ENCODE results near the gene RPGRIP1L. TPM values are rescaled to one million over a fixed set of nuclear protein-coding genes. Genes with fewer than 3 reads are reported as not detected.

RPGRIP1L gene
- polyA plus RNA-seq, 1 donor: 6.4 TPM

- Histone ChIP-seq H3K27ac (ENCODE audit: low read length) (no peak overlapping the region), H3K4me1 (ENCODE audit: control insufficient read depth, insufficient read depth, low read length) (no peaks in the 10 kb centered on the region), H3K9me3 (ENCODE audit: control insufficient read depth, low read depth, low read length) (no peaks in the 10 kb centered on the region), H3K4me3 (ENCODE audit: low read length) (no peak overlapping the region), H3K27me3 (ENCODE audit: control insufficient read depth, insufficient read depth, low read length) (no peaks in the 10 kb centered on the region), H3K36me3 (ENCODE audit: control insufficient read depth, insufficient read depth, low read length) (no peaks in the 10 kb centered on the region)
- no peak for DNase-seq
Measured at GRCh38 chr16:53740476-53740875, 36.8 kb upstream of the RPGRIP1L start.

- Histone ChIP-seq H3K27ac (ENCODE audit: low read length) (no peak overlapping the region), H3K4me3 (ENCODE audit: low read length) (no peak overlapping the region), H3K4me1 (ENCODE audit: control insufficient read depth, insufficient read depth, low read length) (no peaks in the 10 kb centered on the region), H3K36me3 (ENCODE audit: control insufficient read depth, insufficient read depth, low read length) (no peaks in the 10 kb centered on the region), H3K9me3 (ENCODE audit: control insufficient read depth, low read depth, low read length) (no peaks in the 10 kb centered on the region), H3K27me3 (ENCODE audit: control insufficient read depth, insufficient read depth, low read length) (peaks cover 3% of the 10 kb centered on the region)
- WGBS (ENCODE audit: insufficient coverage, low lambda C conversion rate): no CpG with 5 or more reads among the region's 5 CpGs
- DNase-seq: no peak
Measured at GRCh38 chr16:53737552-53737951, 33.9 kb upstream of the RPGRIP1L start.

GRCh38 chr16:53736297-53736696, 32.6 kb upstream of the RPGRIP1L start:
- DNase-seq: no peak
- H3K4me1 ChIP-seq (ENCODE audit: control insufficient read depth, insufficient read depth, low read length): no peaks in the 10 kb centered on the region
- no peaks in the 10 kb centered on the region for H3K36me3 ChIP-seq (ENCODE audit: control insufficient read depth, insufficient read depth, low read length)
- H3K27ac ChIP-seq (ENCODE audit: low read length): no peak overlapping the region
- H3K27me3 ChIP-seq (ENCODE audit: control insufficient read depth, insufficient read depth, low read length): peaks cover 3% of the 10 kb centered on the region
- no peak overlapping the region for H3K4me3 ChIP-seq (ENCODE audit: low read length)
- no peaks in the 10 kb centered on the region for H3K9me3 ChIP-seq (ENCODE audit: control insufficient read depth, low read depth, low read length)
- 100% methylated on average over 1 of the region's 3 CpGs for WGBS (ENCODE audit: insufficient coverage, low lambda C conversion rate)

GRCh38 chr16:53734908-53735307, 31.2 kb upstream of the RPGRIP1L start:
- Histone ChIP-seq H3K4me3 (ENCODE audit: low read length) (no peak overlapping the region), H3K27me3 (ENCODE audit: control insufficient read depth, insufficient read depth, low read length) (peaks cover 3% of the 10 kb centered on the region), H3K27ac (ENCODE audit: low read length) (no peak overlapping the region), H3K36me3 (ENCODE audit: control insufficient read depth, insufficient read depth, low read length) (no peaks in the 10 kb centered on the region), H3K9me3 (ENCODE audit: control insufficient read depth, low read depth, low read length) (no peaks in the 10 kb centered on the region), H3K4me1 (ENCODE audit: control insufficient read depth, insufficient read depth, low read length) (no peaks in the 10 kb centered on the region)
- no peak for DNase-seq
- WGBS (ENCODE audit: insufficient coverage, low lambda C conversion rate): no CpG with 5 or more reads among the region's 2 CpGs

- 30% methylated on average over 1 of the region's 4 CpGs for WGBS (ENCODE audit: insufficient coverage, low lambda C conversion rate)
- Histone ChIP-seq H3K27me3 (ENCODE audit: control insufficient read depth, insufficient read depth, low read length) (peaks cover 3% of the 10 kb centered on the region), H3K36me3 (ENCODE audit: control insufficient read depth, insufficient read depth, low read length) (no peaks in the 10 kb centered on the region), H3K4me3 (ENCODE audit: low read length) (no peak overlapping the region), H3K27ac (ENCODE audit: low read length) (no peak overlapping the region), H3K4me1 (ENCODE audit: control insufficient read depth, insufficient read depth, low read length) (no peaks in the 10 kb centered on the region), H3K9me3 (ENCODE audit: control insufficient read depth, low read depth, low read length) (no peaks in the 10 kb centered on the region)
- peak in 1 of 2 donors; percentile 44 for DNase-seq
Measured at GRCh38 chr16:53732296-53732929, 28.8 kb upstream of the RPGRIP1L start.

GRCh38 chr16:53730693-53731092, 27.0 kb upstream of the RPGRIP1L start:
- peaks cover 3% of the 10 kb centered on the region for H3K27me3 ChIP-seq (ENCODE audit: control insufficient read depth, insufficient read depth, low read length)
- H3K4me3 ChIP-seq (ENCODE audit: low read length): no peak overlapping the region
- H3K9me3 ChIP-seq (ENCODE audit: control insufficient read depth, low read depth, low read length): no peaks in the 10 kb centered on the region
- no peak for DNase-seq
- no peaks in the 10 kb centered on the region for H3K4me1 ChIP-seq (ENCODE audit: control insufficient read depth, insufficient read depth, low read length)
- no peak overlapping the region for H3K27ac ChIP-seq (ENCODE audit: low read length)
- 100% methylated on average over 1 of the region's 3 CpGs for WGBS (ENCODE audit: insufficient coverage, low lambda C conversion rate)
- H3K36me3 ChIP-seq (ENCODE audit: control insufficient read depth, insufficient read depth, low read length): no peaks in the 10 kb centered on the region

GRCh38 chr16:53726625-53727024, 23.0 kb upstream of the RPGRIP1L start:
- DNase-seq: no peak
- Histone ChIP-seq H3K4me3 (ENCODE audit: low read length) (no peak overlapping the region), H3K9me3 (ENCODE audit: control insufficient read depth, low read depth, low read length) (no peaks in the 10 kb centered on the region), H3K36me3 (ENCODE audit: control insufficient read depth, insufficient read depth, low read length) (no peaks in the 10 kb centered on the region), H3K27me3 (ENCODE audit: control insufficient read depth, insufficient read depth, low read length) (no peaks in the 10 kb centered on the region), H3K4me1 (ENCODE audit: control insufficient read depth, insufficient read depth, low read length) (no peaks in the 10 kb centered on the region), H3K27ac (ENCODE audit: low read length) (no peak overlapping the region)

- DNase-seq: no peak
- Histone ChIP-seq H3K9me3 (ENCODE audit: control insufficient read depth, low read depth, low read length) (no peaks in the 10 kb centered on the region), H3K27me3 (ENCODE audit: control insufficient read depth, insufficient read depth, low read length) (no peaks in the 10 kb centered on the region), H3K36me3 (ENCODE audit: control insufficient read depth, insufficient read depth, low read length) (no peaks in the 10 kb centered on the region), H3K4me1 (ENCODE audit: control insufficient read depth, insufficient read depth, low read length) (no peaks in the 10 kb centered on the region), H3K4me3 (ENCODE audit: low read length) (no peak overlapping the region), H3K27ac (ENCODE audit: low read length) (no peak overlapping the region)
- WGBS (ENCODE audit: insufficient coverage, low lambda C conversion rate): no CpG with 5 or more reads among the region's 5 CpGs
Measured at GRCh38 chr16:53721017-53721416, 17.4 kb upstream of the RPGRIP1L start.

- no peak for DNase-seq
- no peaks in the 10 kb centered on the region for H3K4me1 ChIP-seq (ENCODE audit: control insufficient read depth, insufficient read depth, low read length)
- H3K9me3 ChIP-seq (ENCODE audit: control insufficient read depth, low read depth, low read length): no peaks in the 10 kb centered on the region
- H3K4me3 ChIP-seq (ENCODE audit: low read length): no peak overlapping the region
- H3K27ac ChIP-seq (ENCODE audit: low read length): no peak overlapping the region
- H3K27me3 ChIP-seq (ENCODE audit: control insufficient read depth, insufficient read depth, low read length): no peaks in the 10 kb centered on the region
- WGBS (ENCODE audit: insufficient coverage, low lambda C conversion rate): 93% methylated on average over 3 of the region's 3 CpGs
- no peaks in the 10 kb centered on the region for H3K36me3 ChIP-seq (ENCODE audit: control insufficient read depth, insufficient read depth, low read length)
Measured at GRCh38 chr16:53717577-53717976, 13.9 kb upstream of the RPGRIP1L start.

- no peak overlapping the region for H3K27ac ChIP-seq (ENCODE audit: low read length)
- 100% methylated on average over 1 of the region's 2 CpGs for WGBS (ENCODE audit: insufficient coverage, low lambda C conversion rate)
Measured at GRCh38 chr16:53715023-53715384, 11.3 kb upstream of the RPGRIP1L start.

GRCh38 chr16:53714205-53715022, 10.8 kb upstream of the RPGRIP1L start:
- no peaks in the 10 kb centered on the region for H3K36me3 ChIP-seq (ENCODE audit: control insufficient read depth, insufficient read depth, low read length)
- no peaks in the 10 kb centered on the region for H3K9me3 ChIP-seq (ENCODE audit: control insufficient read depth, low read depth, low read length)
- DNase-seq: no peak
- no peak overlapping the region for H3K4me3 ChIP-seq (ENCODE audit: low read length)
- H3K4me1 ChIP-seq (ENCODE audit: control insufficient read depth, insufficient read depth, low read length): no peaks in the 10 kb centered on the region
- no peaks in the 10 kb centered on the region for H3K27me3 ChIP-seq (ENCODE audit: control insufficient read depth, insufficient read depth, low read length)
- no peak overlapping the region for H3K27ac ChIP-seq (ENCODE audit: low read length)
- 83% methylated on average over 2 of the region's 7 CpGs for WGBS (ENCODE audit: insufficient coverage, low lambda C conversion rate)

More at GRCh38 chr16:53715023-53715384, 11.3 kb upstream of the RPGRIP1L start:
- Histone ChIP-seq H3K27me3 (ENCODE audit: control insufficient read depth, insufficient read depth, low read length) (no peaks in the 10 kb centered on the region), H3K9me3 (ENCODE audit: control insufficient read depth, low read depth, low read length) (no peaks in the 10 kb centered on the region), H3K36me3 (ENCODE audit: control insufficient read depth, insufficient read depth, low read length) (no peaks in the 10 kb centered on the region), H3K4me1 (ENCODE audit: control insufficient read depth, insufficient read depth, low read length) (no peaks in the 10 kb centered on the region), H3K4me3 (ENCODE audit: low read length) (no peak overlapping the region)
- no peak for DNase-seq

Data from large intestine (tissue), 3 donors.